ENCODE results near the gene RNASEH1. TPM values are rescaled to one million over a fixed set of nuclear protein-coding genes. Genes with fewer than 3 reads are reported as not detected.

The RNASEH1 gene
- total and polyA plus RNA-seq, 2 of the 8 experiments (the other 6 are each of a cell fraction or from before 2014, with no cell fraction given), result 11.7 to 42.7 TPM

DNA sequence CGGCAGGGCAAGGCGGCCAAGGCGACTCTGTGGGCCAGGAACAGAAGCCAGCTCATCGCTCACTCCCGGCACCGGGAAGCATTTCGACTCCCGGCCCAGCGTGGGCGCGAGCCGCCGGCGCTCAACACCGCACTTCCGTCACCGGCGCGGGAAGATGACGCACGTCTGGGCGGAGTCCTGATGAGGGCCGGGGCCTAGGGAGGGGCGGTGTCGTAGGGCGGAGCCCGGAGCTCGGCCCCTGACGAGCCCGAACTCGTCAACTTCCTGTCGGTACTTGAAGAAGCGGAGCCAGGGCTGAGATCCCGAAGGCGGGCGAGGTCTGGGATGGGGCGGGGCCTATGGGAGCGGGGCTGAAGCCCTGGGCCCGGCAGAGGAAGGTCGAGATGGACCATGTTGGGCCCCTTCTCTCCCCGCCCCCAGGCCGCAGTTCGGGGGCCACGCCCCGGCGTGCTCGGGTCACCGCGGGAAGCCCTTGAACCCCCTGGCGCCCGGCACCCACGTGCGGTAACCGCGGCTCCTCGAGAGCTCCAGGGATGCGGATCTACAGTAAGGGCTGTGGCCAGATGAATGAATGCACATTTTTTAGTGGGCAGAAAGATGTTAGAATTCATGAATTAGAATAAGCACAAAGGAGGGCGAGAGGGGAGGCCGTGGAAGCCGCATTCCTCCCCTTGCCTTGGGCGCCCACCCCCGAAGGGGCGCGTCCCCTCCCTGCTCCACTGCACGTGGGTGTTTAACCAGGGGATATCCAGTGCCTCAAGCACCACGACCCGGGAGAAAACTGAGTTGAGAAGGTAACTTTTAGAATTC, at the start of gene RNASEH1 (continued):
- no peak for TF ChIP-seq TCF12 (IDR thresholded peaks at IDR 0.05; ENCODE audit: low read depth, low read length)
- TF ChIP-seq HDAC2 (IDR thresholded peaks at IDR 0.05; ENCODE audit: borderline replicate concordance in 1 of 2, low read depth in 2 of 2, low read length in 2 of 2), result peak in 1 of 2 experiments; percentile 94; a peak in 2 of 4 replicates
- TF ChIP-seq SUZ12 (IDR thresholded peaks at IDR 0.05; ENCODE audit: low read length), result no peak
- TF ChIP-seq RNF2 (IDR thresholded peaks at IDR 0.05; ENCODE audit: borderline replicate concordance, low read depth, low read length, missing control alignments, poor library complexity, severe bottlenecking), result no peak
- no peak for TF ChIP-seq CBX5 (IDR thresholded peaks at IDR 0.05; ENCODE audit: low read depth, low read length)
- peak; percentile 86 to 89; a peak in 2 of 3 replicates for TF ChIP-seq POLR2A (IDR thresholded peaks at IDR 0.05; ENCODE audit: control extremely low read depth in 1 of 2, low read depth in 2 of 2, low read length in 2 of 2)
- TF ChIP-seq EP300 (IDR thresholded peaks at IDR 0.05; ENCODE audit: borderline replicate concordance in 1 of 2, low read depth in 2 of 2, low read length in 2 of 2), result no peak
- peak; percentile 82 for TF ChIP-seq TAF7 (optimal IDR thresholded peaks at IDR 0.05; ENCODE audit: borderline replicate concordance, low read depth, low read length)
- TF ChIP-seq RAD21 (IDR thresholded peaks at IDR 0.05 in 1 of 2, conservative IDR thresholded peaks at IDR 0.05 in 1 of 2; ENCODE audit: low read depth in 2 of 2, low read length in 2 of 2), result no peak
- peak; percentile 65 for TF ChIP-seq ASH2L (IDR thresholded peaks at IDR 0.05; ENCODE audit: low read length)
- no peak for TF ChIP-seq HDAC6 (IDR thresholded peaks at IDR 0.05; ENCODE audit: low read depth, low read length)
- TF ChIP-seq, protein P1, sequence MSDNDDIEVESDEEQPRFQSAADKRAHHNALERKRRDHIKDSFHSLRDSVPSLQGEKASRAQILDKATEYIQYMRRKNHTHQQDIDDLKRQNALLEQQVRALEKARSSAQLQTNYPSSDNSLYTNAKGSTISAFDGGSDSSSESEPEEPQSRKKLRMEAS (IDR thresholded peaks at IDR 0.05), result peak; percentile 81
- no peak for TF ChIP-seq CHD1 (IDR thresholded peaks at IDR 0.05; ENCODE audit: low read depth, low read length)
- no peak for TF ChIP-seq POU5F1 (IDR thresholded peaks at IDR 0.05; ENCODE audit: low read depth, low read length)
- TF ChIP-seq, protein P2, sequence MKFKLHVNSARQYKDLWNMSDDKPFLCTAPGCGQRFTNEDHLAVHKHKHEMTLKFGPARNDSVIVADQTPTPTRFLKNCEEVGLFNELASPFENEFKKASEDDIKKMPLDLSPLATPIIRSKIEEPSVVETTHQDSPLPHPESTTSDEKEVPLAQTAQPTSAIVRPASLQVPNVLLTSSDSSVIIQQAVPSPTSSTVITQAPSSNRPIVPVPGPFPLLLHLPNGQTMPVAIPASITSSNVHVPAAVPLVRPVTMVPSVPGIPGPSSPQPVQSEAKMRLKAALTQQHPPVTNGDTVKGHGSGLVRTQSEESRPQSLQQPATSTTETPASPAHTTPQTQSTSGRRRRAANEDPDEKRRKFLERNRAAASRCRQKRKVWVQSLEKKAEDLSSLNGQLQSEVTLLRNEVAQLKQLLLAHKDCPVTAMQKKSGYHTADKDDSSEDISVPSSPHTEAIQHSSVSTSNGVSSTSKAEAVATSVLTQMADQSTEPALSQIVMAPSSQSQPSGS (IDR thresholded peaks at IDR 0.05; ENCODE audit: low read length), result no peak
- TF ChIP-seq SIRT6 (IDR thresholded peaks at IDR 0.05; ENCODE audit: low read length), result no peak
- no peak for TF ChIP-seq EZH2 (IDR thresholded peaks at IDR 0.05; ENCODE audit: low read depth, low read length, severe bottlenecking)
- TF ChIP-seq POLR2AphosphoS5 (IDR thresholded peaks at IDR 0.05; ENCODE audit: low read depth, low read length), result peak; percentile 91
- peak; percentile 92 for TF ChIP-seq TBP (IDR thresholded peaks at IDR 0.05; ENCODE audit: low read depth, low read length)
- TF ChIP-seq KDM1A (IDR thresholded peaks at IDR 0.05; ENCODE audit: borderline replicate concordance, low read length), result 0 out of 2 replicates have a peak, but pooled peaks have one; percentile 8

Measured in H1 (cell line).